Stomach (tissue), 4 donors: Measurements from ENCODE around the gene SH2D7.
A peak's percentile ranks its signal among the peaks of the same experiment; 100 is the strongest.

Experiments
- POLR2A ChIP-seq, 4 donors: fragments of 450-650 bp; IDR thresholded peaks; one replicate each; pipeline ENCODE4 v1.6.1; 2016; ENCODE audit warnings: antibody characterized with exemption in 4 of 4, control low read depth in 2 of 4, mild to moderate bottlenecking in 1 of 4, moderate library complexity in 1 of 4
- TF ChIP-seq, protein P1 (sequence below), 7 experiments: fragments of 450-650 bp in 4 of 7; fragments of 200-600 bp in 3 of 7; sonication (generic) in 3 of 7; IDR thresholded peaks; one replicate each; pipeline ENCODE4 v1.5.1; 2016 to 2019; ENCODE audit warnings: antibody characterized with exemption in 7 of 7, control low read depth in 2 of 7, mild to moderate bottlenecking in 1 of 7

DNA sequence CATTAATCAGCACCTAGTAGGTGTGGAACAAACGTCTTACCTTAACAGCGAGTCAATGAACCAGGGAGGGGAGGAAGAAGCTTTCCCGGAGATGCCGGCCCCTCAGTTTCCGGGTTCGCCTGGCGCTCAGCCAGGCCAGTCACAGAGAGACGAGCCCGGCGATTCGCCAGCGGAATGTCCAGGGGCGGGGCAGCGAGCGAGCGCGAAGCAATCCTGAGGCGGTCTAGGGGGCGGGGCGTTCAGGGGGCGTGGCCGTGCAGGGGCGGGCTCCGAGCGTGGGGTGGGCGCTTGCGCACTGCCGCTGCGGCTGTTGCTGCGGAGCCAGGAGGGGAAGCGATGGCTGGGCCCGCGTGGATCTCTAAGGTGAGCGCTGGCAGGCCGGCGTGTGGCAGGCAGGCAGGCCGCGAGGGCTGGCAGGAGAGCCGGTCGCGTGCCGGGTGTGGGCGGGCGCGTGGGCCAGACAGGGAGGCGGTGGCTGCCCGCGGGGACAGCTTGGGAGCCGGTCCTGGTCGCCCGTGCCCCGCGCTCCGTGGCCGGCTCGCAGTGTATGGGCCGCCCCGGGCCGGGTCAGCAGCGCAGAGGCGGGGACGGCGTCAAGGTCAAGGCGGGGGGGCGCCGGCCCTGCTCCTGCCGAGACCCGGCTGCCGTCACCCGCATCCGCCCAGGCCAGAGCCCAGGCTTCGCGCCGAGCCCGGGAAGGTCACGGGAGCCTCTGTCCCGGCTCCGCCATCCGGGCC, 56.9 kb downstream of the SH2D7 start, which contains the start of gene IDH3A:
- TF ChIP-seq, protein P1, sequence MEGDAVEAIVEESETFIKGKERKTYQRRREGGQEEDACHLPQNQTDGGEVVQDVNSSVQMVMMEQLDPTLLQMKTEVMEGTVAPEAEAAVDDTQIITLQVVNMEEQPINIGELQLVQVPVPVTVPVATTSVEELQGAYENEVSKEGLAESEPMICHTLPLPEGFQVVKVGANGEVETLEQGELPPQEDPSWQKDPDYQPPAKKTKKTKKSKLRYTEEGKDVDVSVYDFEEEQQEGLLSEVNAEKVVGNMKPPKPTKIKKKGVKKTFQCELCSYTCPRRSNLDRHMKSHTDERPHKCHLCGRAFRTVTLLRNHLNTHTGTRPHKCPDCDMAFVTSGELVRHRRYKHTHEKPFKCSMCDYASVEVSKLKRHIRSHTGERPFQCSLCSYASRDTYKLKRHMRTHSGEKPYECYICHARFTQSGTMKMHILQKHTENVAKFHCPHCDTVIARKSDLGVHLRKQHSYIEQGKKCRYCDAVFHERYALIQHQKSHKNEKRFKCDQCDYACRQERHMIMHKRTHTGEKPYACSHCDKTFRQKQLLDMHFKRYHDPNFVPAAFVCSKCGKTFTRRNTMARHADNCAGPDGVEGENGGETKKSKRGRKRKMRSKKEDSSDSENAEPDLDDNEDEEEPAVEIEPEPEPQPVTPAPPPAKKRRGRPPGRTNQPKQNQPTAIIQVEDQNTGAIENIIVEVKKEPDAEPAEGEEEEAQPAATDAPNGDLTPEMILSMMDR (IDR thresholded peaks at IDR 0.05), result no peak
- peak in 1 of 4 donors; percentile 29 for TF ChIP-seq POLR2A (IDR thresholded peaks at IDR 0.05)
